HFFc6 (cell line): ENCODE results near the gene CAPN1. TPM values are rescaled to one million over a fixed set of nuclear protein-coding genes. Genes with fewer than 3 reads are reported as not detected.

ENCODE experiments used
- DNase-seq: peaks from one replicate; pipeline ENCODE4 v3.0.0-alpha.2; 2018
- H3K27ac Mint-ChIP-seq: 2 replicates; pipeline ENCODE4 v1.8.0; 2020; ENCODE audit warnings: mild to moderate bottlenecking, mixed read lengths
- H3K27me3 Mint-ChIP-seq: 2 replicates; pipeline ENCODE4 v1.8.0; 2021; ENCODE audit warnings: mild to moderate bottlenecking, moderate library complexity, mixed read lengths; ENCODE audit not compliant: insufficient read depth
- H3K36me3 Mint-ChIP-seq: 2 replicates; pipeline ENCODE4 v1.8.0; 2021; ENCODE audit warnings: low read depth, mixed read lengths
- H3K4me1 Mint-ChIP-seq: 2 replicates; pipeline ENCODE4 v1.8.0; 2020; ENCODE audit warnings: low read depth, mixed read lengths
- H3K4me3 Mint-ChIP-seq: 2 replicates; pipeline ENCODE4 v1.8.0; 2020; ENCODE audit warnings: mild to moderate bottlenecking, moderate library complexity, mixed read lengths
- H3K9me3 Mint-ChIP-seq: 2 replicates; pipeline ENCODE4 v1.8.0; 2020; ENCODE audit warnings: mild to moderate bottlenecking, mixed read lengths
- CTCF ChIP-seq: fragments of 200-600 bp; sonication (generic); IDR thresholded peaks from 2 replicates; pipeline ENCODE4 v1.5.0; 2021; ENCODE audit warnings: antibody characterized with exemption, mild to moderate bottlenecking
- total RNA-seq, 6 experiments: library from RNA; stranded (reverse); fragmentation: NEBNext Ultra II Directional; extraction: Animal tissue kit (Norgen Biotek cat#: 25700); gene quantifications; 2 replicates in 1 of 6; 3 replicates in 5 of 6; pipeline ENCODE4 v1.2.3, GENCODE V29; 2021

The CAPN1 gene
- total RNA-seq, 6 experiments from 2014 or later, result 203 to 271 (median 231) TPM

GRCh38 chr11:65204646-65205601 is 23.2 kb downstream of the CAPN1 start:
- Mint-ChIP-seq H3K4me1 (no peaks in the 10 kb centered on the region), H3K9me3 (no peaks in the 10 kb centered on the region), H3K27ac (no peak overlapping the region), H3K36me3 (peaks cover 11% of the 10 kb centered on the region), H3K4me3 (no peak overlapping the region), H3K27me3 (peaks cover 3% of the 10 kb centered on the region; the same call in 1 of the 2 replicates)
- no peak for DNase-seq
- peak; percentile 98 for TF ChIP-seq CTCF

- Mint-ChIP-seq H3K36me3 (peaks cover 11% of the 10 kb centered on the region), H3K4me1 (no peaks in the 10 kb centered on the region), H3K27me3 (peaks cover 3% of the 10 kb centered on the region; the same call in 1 of the 2 replicates), H3K9me3 (no peaks in the 10 kb centered on the region), H3K27ac (no peak overlapping the region), H3K4me3 (no peak overlapping the region)
- no peak for DNase-seq
- TF ChIP-seq CTCF, result no peak
Observed at GRCh38 chr11:65205602-65205967, 23.9 kb downstream of the CAPN1 start.

- no peaks in the 10 kb centered on the region for H3K4me1 Mint-ChIP-seq
- no peak for DNase-seq
- peaks cover 3% of the 10 kb centered on the region; the same call in 1 of the 2 replicates for H3K27me3 Mint-ChIP-seq
- H3K4me3 Mint-ChIP-seq, result no peak overlapping the region
- no peaks in the 10 kb centered on the region for H3K9me3 Mint-ChIP-seq
- no peak for TF ChIP-seq CTCF
- H3K27ac Mint-ChIP-seq, result no peak overlapping the region
- H3K36me3 Mint-ChIP-seq, result peaks cover 11% of the 10 kb centered on the region
Observed at GRCh38 chr11:65206441-65206841, 24.7 kb downstream of the CAPN1 start.

- Mint-ChIP-seq H3K4me3 (no peak overlapping the region), H3K36me3 (peaks cover 11% of the 10 kb centered on the region), H3K9me3 (no peaks in the 10 kb centered on the region), H3K27me3 (peaks cover 3% of the 10 kb centered on the region; the same call in 1 of the 2 replicates), H3K27ac (no peak overlapping the region), H3K4me1 (no peaks in the 10 kb centered on the region)
- TF ChIP-seq CTCF, result no peak
- no peak for DNase-seq
Observed at GRCh38 chr11:65206901-65207300, 25.2 kb downstream of the CAPN1 start.

- H3K9me3 Mint-ChIP-seq, result no peaks in the 10 kb centered on the region
- H3K36me3 Mint-ChIP-seq, result peaks cover 11% of the 10 kb centered on the region
- no peak for TF ChIP-seq CTCF
- peaks cover 3% of the 10 kb centered on the region; the same call in 1 of the 2 replicates for H3K4me1 Mint-ChIP-seq
- H3K27ac Mint-ChIP-seq, result no peak overlapping the region
- H3K27me3 Mint-ChIP-seq, result peaks cover 6% of the 10 kb centered on the region
- no peak for DNase-seq
- H3K4me3 Mint-ChIP-seq, result no peak overlapping the region
Observed at GRCh38 chr11:65207918-65208784, 26.4 kb downstream of the CAPN1 start.
